Spleen (tissue), 10 donors: ENCODE results near the gene PTMS. TPM values are rescaled to one million over a fixed set of nuclear protein-coding genes. Genes with fewer than 3 reads are reported as not detected.

Source experiments
- polyA plus RNA-seq, 3 donors: library from polyadenylated mRNA; stranded (reverse); fragments of 200-250 nt; gene quantifications; one replicate each; pipeline ENCODE4 v1.2.1, GENCODE V29; 2013
- total RNA-seq, 7 donors: library from RNA; depleted of rRNA in 3 of 7; stranded (reverse); fragments of >200 nt in 3 of 7; fragmentation: NEBNext Ultra II Directional in 4 of 7; extraction: Animal tissue kit (Norgen Biotek cat#: 25700) in 4 of 7; gene quantifications; one replicate each; pipeline versions ENCODE4 v1.1.0 to v1.2.1, GENCODE V29; 2016 to 2021
- donor health status: healthy with polysubstance abuse.
- donor health status: DM: no; HTN: no; CAD: no; lungs with moderate emphysema.
- donor health status: DM: no; HTN: no; CAD: no.
- donor health status: Bipolar disorder and iron deficiency.
- donor health status: healthy.
- donor health status: DM: no; HTN: no; CAD: no.
- donor health status: DM: yes; HTN: yes; CAD: no.

The PTMS gene
- total and polyA plus RNA-seq, 10 donors: 47.4 to 169 (median 89.2) TPM

Other genes starting within 250 kb of the PTMS start
- 1,000 to 10,000 TPM in 5 of 7 donors, 100 to 1,000 TPM in 2; 998 to 1,580 (median 1,404) TPM for gene GAPDH, start 231.8 kb upstream of the PTMS start, total RNA-seq
- 1,000 to 10,000 TPM; 1,133 to 1,680 (median 1,180) TPM for gene GAPDH, start 231.8 kb upstream of the PTMS start, polyA plus RNA-seq
- gene IFFO1, start 210.3 kb upstream of the PTMS start, total RNA-seq: 10 to 100 TPM; 32.2 to 51.2 (median 39.7) TPM
- gene IFFO1, start 210.3 kb upstream of the PTMS start, polyA plus RNA-seq: 10 to 100 TPM; 27.8 to 78.3 (median 63.2) TPM
- gene NOP2, start 198.1 kb upstream of the PTMS start, total RNA-seq: 10 to 100 TPM; 37.0 to 58.7 (median 47.5) TPM
- 10 to 100 TPM; 25.8 to 40.7 (median 37.6) TPM for gene NOP2, start 198.1 kb upstream of the PTMS start, polyA plus RNA-seq
- gene CHD4, start 159.0 kb upstream of the PTMS start, total RNA-seq: 100 to 1,000 TPM; 202 to 272 (median 240) TPM
- gene CHD4, start 159.0 kb upstream of the PTMS start, polyA plus RNA-seq: 100 to 1,000 TPM; 136 to 169 (median 154) TPM
- 10 to 100 TPM; 12.9 to 26.6 (median 16.9) TPM for gene LPAR5, start 130.4 kb upstream of the PTMS start, total RNA-seq
- gene LPAR5, start 130.4 kb upstream of the PTMS start, polyA plus RNA-seq: 10 to 100 TPM; 10.9 to 16.0 (median 14.9) TPM
- 10 to 100 TPM; 13.2 to 41.7 (median 18.1) TPM for gene ACRBP, start 118.9 kb upstream of the PTMS start, total RNA-seq
- 1 to 10 TPM; 7.2 to 8.8 (median 7.3) TPM for gene ACRBP, start 118.9 kb upstream of the PTMS start, polyA plus RNA-seq
- 10 to 100 TPM; 34.5 to 68.8 (median 49.9) TPM for gene ING4, start 103.2 kb upstream of the PTMS start, total RNA-seq
- 10 to 100 TPM; 33.0 to 56.7 (median 50.3) TPM for gene ING4, start 103.2 kb upstream of the PTMS start, polyA plus RNA-seq
- gene ZNF384, start 77.0 kb upstream of the PTMS start, total RNA-seq: 10 to 100 TPM; 48.8 to 79.8 (median 59.0) TPM
- gene ZNF384, start 77.0 kb upstream of the PTMS start, polyA plus RNA-seq: 10 to 100 TPM; 18.9 to 35.9 (median 28.7) TPM
- gene PIANP, start 65.5 kb upstream of the PTMS start, total RNA-seq: under 1 TPM in 2 of 7 donors, not detected in 5; 0.28 to 0.30 TPM
- gene PIANP, start 65.5 kb upstream of the PTMS start, polyA plus RNA-seq: under 1 TPM; 0.10 to 0.24 (median 0.15) TPM
- 10 to 100 TPM; 40.5 to 61.9 (median 49.9) TPM for gene COPS7A, start 42.3 kb upstream of the PTMS start, total RNA-seq
- gene COPS7A, start 42.3 kb upstream of the PTMS start, polyA plus RNA-seq: 10 to 100 TPM; 29.6 to 50.6 (median 33.7) TPM
- gene MLF2, start 13.2 kb upstream of the PTMS start, total RNA-seq: 100 to 1,000 TPM in 5 of 7 donors, 10 to 100 TPM in 2; 85.4 to 123 (median 104) TPM
- 100 to 1,000 TPM in 2 of 3 donors, 10 to 100 TPM in 1; 78.0 to 116 (median 101) TPM for gene MLF2, start 13.2 kb upstream of the PTMS start, polyA plus RNA-seq
- 10 to 100 TPM in 6 of 7 donors, 1 to 10 TPM in 1; 9.4 to 29.4 (median 17.9) TPM for gene LAG3, start 6.2 kb downstream of the PTMS start, total RNA-seq
- 1 to 10 TPM; 3.7 to 4.7 (median 4.5) TPM for gene LAG3, start 6.2 kb downstream of the PTMS start, polyA plus RNA-seq
- 100 to 1,000 TPM; 104 to 207 (median 180) TPM for gene CD4, start 23.2 kb downstream of the PTMS start, total RNA-seq
- 10 to 100 TPM; 21.8 to 32.8 (median 23.3) TPM for gene CD4, start 23.2 kb downstream of the PTMS start, polyA plus RNA-seq
- gene GPR162, start 55.5 kb downstream of the PTMS start, total RNA-seq: 1 to 10 TPM; 2.1 to 7.1 (median 4.0) TPM
- 10 to 100 TPM in 2 of 3 donors, 1 to 10 TPM in 1; 5.0 to 14.7 (median 10.3) TPM for gene GPR162, start 55.5 kb downstream of the PTMS start, polyA plus RNA-seq
- gene P3H3, start 62.0 kb downstream of the PTMS start, total RNA-seq: 10 to 100 TPM in 2 of 7 donors, 1 to 10 TPM in 5; 4.2 to 11.7 (median 6.8) TPM
- gene P3H3, start 62.0 kb downstream of the PTMS start, polyA plus RNA-seq: 1 to 10 TPM; 4.6 to 6.9 (median 4.7) TPM
- gene GNB3, start 74.6 kb downstream of the PTMS start, total RNA-seq: 1 to 10 TPM in 6 of 7 donors, under 1 TPM in 1; 0.75 to 3.9 (median 2.6) TPM
- gene GNB3, start 74.6 kb downstream of the PTMS start, polyA plus RNA-seq: 1 to 10 TPM in 1 of 3 donors, under 1 TPM in 2; 0.93 to 1.3 (median 0.94) TPM
- 10 to 100 TPM in 1 of 7 donors, 1 to 10 TPM in 6; 1.9 to 10.2 (median 5.8) TPM for gene CDCA3, start 84.9 kb downstream of the PTMS start, total RNA-seq
- gene CDCA3, start 84.9 kb downstream of the PTMS start, polyA plus RNA-seq: 10 to 100 TPM in 1 of 3 donors, 1 to 10 TPM in 2; 3.6 to 18.1 (median 5.1) TPM
- 10 to 100 TPM; 29.8 to 62.4 (median 53.5) TPM for gene USP5, start 85.8 kb downstream of the PTMS start, total RNA-seq
- gene USP5, start 85.8 kb downstream of the PTMS start, polyA plus RNA-seq: 10 to 100 TPM; 23.1 to 40.5 (median 23.6) TPM
- 100 to 1,000 TPM; 218 to 471 (median 288) TPM for gene TPI1, start 101.2 kb downstream of the PTMS start, total RNA-seq
- 100 to 1,000 TPM; 234 to 364 (median 311) TPM for gene TPI1, start 101.2 kb downstream of the PTMS start, polyA plus RNA-seq
- gene SPSB2, start 106.9 kb downstream of the PTMS start, total RNA-seq: 10 to 100 TPM in 4 of 7 donors, 1 to 10 TPM in 3; 7.0 to 12.9 (median 10.3) TPM
- gene SPSB2, start 106.9 kb downstream of the PTMS start, polyA plus RNA-seq: 10 to 100 TPM; 11.3 to 17.0 (median 11.5) TPM
- gene LRRC23, start 138.5 kb downstream of the PTMS start, total RNA-seq: 1 to 10 TPM; 3.1 to 9.6 (median 5.9) TPM
- 10 to 100 TPM in 1 of 3 donors, 1 to 10 TPM in 2; 7.0 to 10.1 (median 7.5) TPM for gene LRRC23, start 138.5 kb downstream of the PTMS start, polyA plus RNA-seq
- gene ENO2, start 148.2 kb downstream of the PTMS start, total RNA-seq: 10 to 100 TPM in 6 of 7 donors, 1 to 10 TPM in 1; 7.6 to 37.7 (median 25.0) TPM
- 10 to 100 TPM; 11.5 to 41.3 (median 29.1) TPM for gene ENO2, start 148.2 kb downstream of the PTMS start, polyA plus RNA-seq
- 100 to 1,000 TPM in 1 of 7 donors, 10 to 100 TPM in 6; 64.7 to 112 (median 81.7) TPM for gene ATN1, start 161.6 kb downstream of the PTMS start, total RNA-seq
- 10 to 100 TPM; 10.1 to 42.0 (median 21.4) TPM for gene ATN1, start 161.6 kb downstream of the PTMS start, polyA plus RNA-seq
- not detected for gene RNU7-1, start 177.5 kb downstream of the PTMS start, total RNA-seq
- gene RNU7-1, start 177.5 kb downstream of the PTMS start, polyA plus RNA-seq: not detected
- 100 to 1,000 TPM in 6 of 7 donors, 10 to 100 TPM in 1; 79.2 to 364 (median 116) TPM for gene C12orf57, start 177.7 kb downstream of the PTMS start, total RNA-seq
- 100 to 1,000 TPM; 181 to 323 (median 242) TPM for gene C12orf57, start 177.7 kb downstream of the PTMS start, polyA plus RNA-seq
- 100 to 1,000 TPM; 314 to 431 (median 423) TPM for gene PTPN6, start 185.0 kb downstream of the PTMS start, total RNA-seq
- gene PTPN6, start 185.0 kb downstream of the PTMS start, polyA plus RNA-seq: 100 to 1,000 TPM; 398 to 713 (median 604) TPM
- 100 to 1,000 TPM; 127 to 143 (median 133) TPM for gene PHB2, start 204.3 kb downstream of the PTMS start, total RNA-seq
- gene PHB2, start 204.3 kb downstream of the PTMS start, polyA plus RNA-seq: 100 to 1,000 TPM; 166 to 199 (median 177) TPM
- gene EMG1, start 204.6 kb downstream of the PTMS start, total RNA-seq: 10 to 100 TPM; 19.9 to 56.3 (median 44.0) TPM
- gene EMG1, start 204.6 kb downstream of the PTMS start, polyA plus RNA-seq: 10 to 100 TPM; 23.6 to 38.3 (median 37.1) TPM